Small intestine (tissue), 7 donors: ENCODE data around the gene EGF. TPM values are rescaled to one million over a fixed set of nuclear protein-coding genes. Genes with fewer than 3 reads are reported as not detected.

ENCODE experiments used
- DNase-seq, 2 donors: peaks; one replicate each; pipeline versions ENCODE4 v3.0.0 to v3.0.0-alpha.2; 2013
- FAIRE-seq: peaks from 2 replicates; lab custom pipeline; 2012; peaks lifted over from hg19 to GRCh38; lab: Jason Lieb, UNC
- H3K27ac ChIP-seq, 3 donors: one replicate each; pipeline ENCODE4 v1.5.1; 2013; ENCODE audit warnings: low read length in 2 of 3, mild to moderate bottlenecking in 2 of 3, control low read depth in 1 of 3, inconsistent platforms in 1 of 3, low read depth in 1 of 3, moderate library complexity in 1 of 3
- H3K27me3 ChIP-seq, 3 donors: one replicate each; pipeline ENCODE4 v1.6.1; 2013; ENCODE audit warnings: low read length in 3 of 3, inconsistent platforms in 1 of 3; ENCODE audit not compliant: control insufficient read depth in 3 of 3, insufficient read depth in 3 of 3
- H3K36me3 ChIP-seq, 3 donors: one replicate each; pipeline ENCODE4 v1.6.1; 2013; ENCODE audit warnings: low read length in 3 of 3, inconsistent platforms in 1 of 3, low read depth in 1 of 3, mild to moderate bottlenecking in 1 of 3, moderate library complexity in 1 of 3; ENCODE audit not compliant: control insufficient read depth in 3 of 3, insufficient read depth in 2 of 3
- H3K4me1 ChIP-seq, 3 donors: one replicate each; pipeline ENCODE4 v1.6.1; 2013; ENCODE audit warnings: low read length in 2 of 3, inconsistent platforms in 1 of 3, low read depth in 1 of 3, mild to moderate bottlenecking in 1 of 3, moderate library complexity in 1 of 3; ENCODE audit not compliant: control insufficient read depth in 3 of 3, insufficient read depth in 2 of 3
- H3K4me3 ChIP-seq, 3 donors: one replicate each; pipeline ENCODE4 v1.5.1; 2013; ENCODE audit warnings: low read length in 3 of 3, control low read depth in 1 of 3, inconsistent platforms in 1 of 3, low read depth in 1 of 3, mild to moderate bottlenecking in 1 of 3, moderate library complexity in 1 of 3
- H3K9me3 ChIP-seq, 2 donors: one replicate each; pipeline ENCODE4 v1.6.1; 2013; ENCODE audit warnings: low read depth in 1 of 2, low read length in 1 of 2; ENCODE audit not compliant: control insufficient read depth in 2 of 2, insufficient read depth in 1 of 2
- WGBS, 3 donors: extraction: QIAGEN DNeasy Blood & Tissue Kit; methylation state at CpG; one replicate each; pipeline ENCODE4 v1.1.7; 2013; 5-methylcytosine and 5-hydroxymethylcytosine counted together
- polyA plus RNA-seq, 4 donors: library from polyadenylated mRNA; stranded (reverse) in 3 of 4; unstranded in 1 of 4; fragments of 200-250 nt in 3 of 4; fragments of 120-200 nt in 1 of 4; gene quantifications; one replicate each; pipeline versions ENCODE4 v1.2.1 to v1.2.3, GENCODE V29; 2013
- donor health status: healthy with polysubstance abuse.
- donor health status: control.
- donor health status: control.
- donor health status: Bipolar disorder and iron deficiency.
- donor health status: healthy.

Gene EGF
- polyA plus RNA-seq, 4 donors: 0.48 to 42.2 TPM; not detected in 2

DNA sequence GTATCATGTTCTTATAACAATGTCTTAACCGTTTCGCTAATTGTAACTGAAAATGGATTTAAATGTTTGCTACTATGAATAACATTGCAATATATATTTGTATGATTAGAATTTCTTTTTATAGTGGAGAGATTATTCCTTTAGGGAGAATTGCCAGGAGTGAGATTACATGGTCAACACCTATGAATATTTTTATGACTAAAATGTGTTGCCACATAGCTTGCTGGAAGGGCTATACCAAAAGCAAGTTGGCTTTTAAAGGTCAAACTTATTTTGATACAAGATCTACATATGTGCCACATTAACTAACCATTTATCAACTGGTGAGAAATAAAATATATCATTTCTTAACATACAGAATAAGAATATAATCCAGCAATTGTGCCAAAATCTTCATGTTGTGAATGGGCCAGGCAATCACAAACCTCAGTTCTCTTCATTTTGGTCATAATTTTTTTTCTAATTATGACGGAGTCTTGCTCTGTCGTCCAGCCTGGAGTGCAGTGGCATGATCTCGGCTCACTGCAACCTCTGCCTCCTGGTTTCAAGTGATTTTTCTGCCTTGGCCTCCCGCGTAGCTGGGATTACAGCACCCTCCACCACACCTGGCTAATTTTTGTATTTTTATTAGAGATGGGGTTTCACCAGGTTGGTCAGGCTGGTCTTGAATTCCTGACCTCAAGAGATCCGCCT, 10.0 kb upstream of the EGF start:
- 91 to 96% (median 94%) methylated on average over 8 of the region's 8 CpGs for WGBS, 3 donors
- Histone ChIP-seq H3K27me3 (no peaks in the 10 kb centered on the region), H3K27ac (no peak overlapping the region), H3K4me1 (no peaks in the 10 kb centered on the region), H3K9me3 (peaks cover 0 to 5% of the 10 kb centered on the region in 2 donors), H3K4me3 (no peak overlapping the region), H3K36me3 (no peaks in the 10 kb centered on the region)
- no peak for DNase-seq
- FAIRE-seq: no peak

DNA sequence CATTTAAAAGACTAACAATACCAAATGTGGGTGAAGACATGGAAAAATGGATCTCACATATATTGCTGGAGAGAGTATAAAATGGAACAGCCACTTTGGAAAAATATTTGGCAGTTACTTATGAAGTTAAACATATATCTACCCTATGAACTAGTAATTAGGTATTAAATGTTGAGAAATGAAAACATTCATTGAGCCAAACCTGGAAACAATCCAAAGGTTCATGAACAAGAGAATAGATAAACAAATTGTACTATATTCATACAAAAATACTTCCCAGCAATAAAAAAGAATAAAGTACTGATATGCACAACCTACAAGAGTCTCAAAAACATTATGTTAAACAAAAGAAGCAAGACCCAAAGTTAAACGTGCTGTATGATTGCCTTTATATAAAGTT, 4.0 kb upstream of the EGF start:
- Histone ChIP-seq H3K4me1 (no peaks in the 10 kb centered on the region), H3K36me3 (no peaks in the 10 kb centered on the region), H3K27me3 (no peaks in the 10 kb centered on the region), H3K9me3 (no peaks in the 10 kb centered on the region), H3K27ac (no peak overlapping the region), H3K4me3 (no peak overlapping the region)
- FAIRE-seq: no peak
- DNase-seq: no peak
- 18 to 72% (median 47%) methylated on average over 1 of the region's 1 CpG for WGBS, 3 donors

DNA sequence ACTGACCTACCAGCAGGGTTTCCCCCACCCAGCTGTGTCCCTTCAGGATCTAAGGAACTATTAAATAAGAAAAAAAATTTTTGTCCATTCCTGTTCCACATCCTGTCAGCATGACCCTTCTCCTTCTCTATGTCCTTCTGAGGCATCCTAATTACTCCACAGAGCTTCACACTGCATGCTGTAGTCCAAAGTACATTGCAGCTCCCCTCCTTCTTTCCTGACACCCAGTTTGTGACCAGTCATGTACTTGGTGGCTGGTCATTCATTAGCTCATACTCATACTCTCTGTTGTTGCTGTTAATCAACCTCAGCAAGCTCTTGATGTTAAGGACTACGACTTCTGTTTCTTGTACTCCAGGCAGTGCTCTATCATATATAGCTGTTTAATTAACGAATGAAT, 2.4 kb upstream of the EGF start:
- no peaks in the 10 kb centered on the region for H3K27me3 ChIP-seq
- no peak for FAIRE-seq
- H3K9me3 ChIP-seq: no peaks in the 10 kb centered on the region
- no peaks in the 10 kb centered on the region for H3K36me3 ChIP-seq
- peak overlapping the region in 1 of 3 donors; percentile 58 for H3K27ac ChIP-seq
- DNase-seq: peak; percentile 58 to 80
- peaks cover 0 to 8% (median 0%) of the 10 kb centered on the region in 3 donors for H3K4me1 ChIP-seq
- 68 to 81% (median 73%) methylated on average over 2 of the region's 2 CpGs for WGBS, 3 donors
- H3K4me3 ChIP-seq: no peak overlapping the region

DNA sequence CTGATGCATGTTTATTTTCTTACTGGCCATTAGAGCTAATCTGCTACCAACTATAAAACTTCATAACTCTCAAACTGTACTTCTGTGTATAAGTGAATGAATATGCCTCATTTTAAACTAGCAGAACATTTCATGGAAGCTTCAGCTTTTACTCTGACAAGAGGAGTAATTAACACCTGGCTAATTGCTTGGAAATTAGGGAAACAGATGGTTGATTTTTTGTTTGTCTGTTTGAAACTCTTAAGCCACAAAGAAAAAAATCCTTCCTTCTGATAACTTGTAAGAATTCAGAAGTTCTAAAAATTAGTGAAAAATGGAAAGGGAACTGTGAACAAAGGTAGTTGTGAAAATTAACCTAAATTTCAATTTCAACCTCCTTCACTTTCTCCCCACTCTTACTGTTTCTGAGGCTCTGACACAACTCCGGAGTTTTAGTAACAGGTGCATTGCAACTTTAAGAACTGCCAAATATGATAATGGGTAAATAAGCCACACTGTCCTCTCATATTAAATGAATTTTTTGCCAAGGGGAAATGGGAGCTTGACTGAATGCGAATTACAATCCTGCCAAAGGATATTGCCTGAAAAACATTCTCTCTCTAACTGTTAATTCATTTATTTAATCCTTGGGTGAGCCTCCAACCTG, 1.0 kb downstream of the EGF start:
- no peaks in the 10 kb centered on the region for H3K36me3 ChIP-seq
- H3K27me3 ChIP-seq: no peaks in the 10 kb centered on the region
- DNase-seq: no peak
- H3K27ac ChIP-seq: peak overlapping the region in 1 of 3 donors; percentile 84
- H3K4me1 ChIP-seq: peaks cover 0 to 15% (median 0%) of the 10 kb centered on the region in 3 donors
- peak overlapping the region in 1 of 3 donors; percentile 35 for H3K4me3 ChIP-seq
- WGBS, 3 donors: 24 to 64% (median 56%) methylated on average over 2 of the region's 2 CpGs
- H3K9me3 ChIP-seq: no peaks in the 10 kb centered on the region
- no peak for FAIRE-seq

DNA sequence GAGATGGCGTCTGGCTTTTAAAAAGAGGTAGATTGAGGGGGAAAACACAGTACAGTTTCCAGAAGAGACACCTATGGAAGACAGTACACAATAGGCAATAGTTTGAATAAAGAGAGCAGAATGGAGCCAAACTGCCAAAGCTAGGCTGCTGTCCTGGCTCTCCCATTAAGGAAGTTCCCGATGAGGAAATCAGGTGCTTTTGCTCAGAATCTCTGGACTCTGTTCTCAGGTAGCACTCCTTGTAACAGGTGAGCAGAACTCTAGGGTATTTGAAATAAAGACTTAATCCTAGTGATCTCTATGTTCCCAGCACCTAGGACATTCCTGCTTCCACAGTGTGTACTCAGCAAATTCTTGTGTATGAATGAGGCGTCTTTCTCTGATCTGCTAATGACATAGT, 1.6 kb downstream of the EGF start:
- FAIRE-seq: no peak
- no peaks in the 10 kb centered on the region for H3K27me3 ChIP-seq
- DNase-seq: peak; percentile 72 to 75
- H3K36me3 ChIP-seq: no peaks in the 10 kb centered on the region
- WGBS, 3 donors: 39 to 68% (median 54%) methylated on average over 3 of the region's 3 CpGs
- peak overlapping the region in 1 of 3 donors; percentile 84 for H3K27ac ChIP-seq
- H3K4me3 ChIP-seq: peak overlapping the region in 1 of 3 donors; percentile 35
- peaks cover 0 to 15% (median 0%) of the 10 kb centered on the region in 3 donors for H3K4me1 ChIP-seq
- H3K9me3 ChIP-seq: no peaks in the 10 kb centered on the region

DNA sequence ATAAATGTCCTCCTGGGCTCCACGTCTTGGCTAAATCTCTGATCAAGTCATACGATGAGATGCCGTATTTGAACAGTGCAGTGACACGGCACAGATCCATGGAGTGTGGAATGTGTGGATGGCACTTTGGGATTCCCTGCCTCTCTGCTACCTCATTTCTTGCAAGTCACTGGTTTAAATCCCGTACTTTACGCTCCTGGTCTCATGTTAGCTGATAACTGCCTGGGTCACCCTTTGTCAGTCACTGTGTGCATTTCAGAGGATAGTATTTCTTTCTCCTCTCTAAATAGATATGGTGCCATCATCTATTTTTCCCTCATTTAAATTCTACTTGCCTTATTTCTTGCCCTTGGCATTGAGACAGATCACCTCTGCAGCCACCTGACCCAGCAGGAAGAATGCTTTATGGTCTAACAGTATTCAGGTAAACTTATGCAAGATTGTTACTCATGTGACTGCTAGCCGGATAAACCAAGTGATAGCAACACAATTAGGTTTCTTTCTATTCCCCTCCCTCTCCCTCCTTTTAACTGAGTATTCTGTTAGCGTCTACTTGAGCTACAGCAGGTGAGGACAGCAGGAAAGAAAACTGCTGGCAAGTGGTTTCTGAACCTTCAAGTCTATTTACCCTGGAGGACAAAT, 2.8 kb downstream of the EGF start:
- Histone ChIP-seq H3K4me1 (peaks cover 0 to 15% (median 0%) of the 10 kb centered on the region in 3 donors), H3K9me3 (no peaks in the 10 kb centered on the region), H3K36me3 (no peaks in the 10 kb centered on the region), H3K27ac (peak overlapping the region in 1 of 3 donors; percentile 84), H3K27me3 (no peaks in the 10 kb centered on the region), H3K4me3 (peak overlapping the region in 1 of 3 donors; percentile 8)
- peak; percentile 9 to 77 for DNase-seq
- FAIRE-seq: no peak
- 65 to 80% (median 76%) methylated on average over 8 of the region's 8 CpGs for WGBS, 3 donors

DNA sequence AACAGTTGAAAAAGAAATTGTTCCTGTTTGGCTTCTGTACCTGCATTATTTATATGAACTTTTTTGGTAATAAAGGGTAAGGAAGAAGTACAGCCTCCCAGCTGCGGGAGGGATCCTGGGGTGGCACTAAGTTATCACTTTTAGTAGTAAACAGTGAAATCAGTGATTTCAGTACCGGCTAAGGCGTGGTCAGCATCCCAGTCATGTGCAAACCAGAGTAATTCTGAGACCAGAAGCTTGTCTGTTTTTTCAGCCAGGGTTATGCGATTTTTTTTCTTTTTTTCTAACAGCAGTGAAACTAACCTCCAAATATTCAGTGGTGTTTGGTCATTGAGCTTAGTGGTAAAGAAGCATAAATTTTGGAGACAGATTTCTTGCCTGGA, 3.3 kb downstream of the EGF start:
- 30 to 36% (median 34%) methylated on average over 4 of the region's 4 CpGs for WGBS, 3 donors
- H3K27ac ChIP-seq: peak overlapping the region in 1 of 3 donors; percentile 84

DNA sequence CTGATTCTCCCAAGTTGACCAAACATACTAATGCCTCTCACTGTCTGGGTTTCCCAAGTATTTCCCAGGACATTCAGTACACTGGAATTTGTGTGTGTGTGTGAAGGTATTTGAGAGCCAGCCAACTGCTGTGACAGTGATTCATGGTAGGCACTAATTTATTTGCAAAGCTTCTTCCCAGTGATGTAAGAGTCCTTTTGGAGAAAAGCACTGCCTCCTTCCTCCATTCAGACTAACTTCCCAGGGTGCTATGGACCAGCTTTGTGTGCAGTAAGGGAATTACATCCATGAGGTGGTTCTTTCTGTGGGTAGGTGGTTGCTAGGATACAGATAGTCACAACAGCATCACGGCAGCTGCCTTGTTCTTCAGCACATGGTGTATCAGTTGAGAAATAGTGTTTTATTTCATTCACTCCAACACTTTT, 8.7 kb downstream of the EGF start:
- FAIRE-seq: no peak
- no peaks in the 10 kb centered on the region for H3K27me3 ChIP-seq
- no peaks in the 10 kb centered on the region for H3K9me3 ChIP-seq
- H3K4me1 ChIP-seq: peaks cover 0 to 2% (median 0%) of the 10 kb centered on the region in 3 donors
- DNase-seq: peak in 1 of 2 donors; percentile 5
- H3K27ac ChIP-seq: no peak overlapping the region
- H3K4me3 ChIP-seq: no peak overlapping the region
- H3K36me3 ChIP-seq: no peaks in the 10 kb centered on the region
- WGBS, 3 donors: 44 to 67% (median 56%) methylated on average over 1 of the region's 1 CpG

More for the DNA sequence above, 3.3 kb downstream of the EGF start:
- Histone ChIP-seq H3K36me3 (no peaks in the 10 kb centered on the region), H3K4me1 (peaks cover 0 to 15% (median 0%) of the 10 kb centered on the region in 3 donors), H3K4me3 (peak overlapping the region in 1 of 3 donors; percentile 8), H3K9me3 (no peaks in the 10 kb centered on the region), H3K27me3 (no peaks in the 10 kb centered on the region)
- FAIRE-seq (no peak), DNase-seq (no peak)
